Measurements from ENCODE around the gene HCFC1R1.

Gene HCFC1R1

DNA sequence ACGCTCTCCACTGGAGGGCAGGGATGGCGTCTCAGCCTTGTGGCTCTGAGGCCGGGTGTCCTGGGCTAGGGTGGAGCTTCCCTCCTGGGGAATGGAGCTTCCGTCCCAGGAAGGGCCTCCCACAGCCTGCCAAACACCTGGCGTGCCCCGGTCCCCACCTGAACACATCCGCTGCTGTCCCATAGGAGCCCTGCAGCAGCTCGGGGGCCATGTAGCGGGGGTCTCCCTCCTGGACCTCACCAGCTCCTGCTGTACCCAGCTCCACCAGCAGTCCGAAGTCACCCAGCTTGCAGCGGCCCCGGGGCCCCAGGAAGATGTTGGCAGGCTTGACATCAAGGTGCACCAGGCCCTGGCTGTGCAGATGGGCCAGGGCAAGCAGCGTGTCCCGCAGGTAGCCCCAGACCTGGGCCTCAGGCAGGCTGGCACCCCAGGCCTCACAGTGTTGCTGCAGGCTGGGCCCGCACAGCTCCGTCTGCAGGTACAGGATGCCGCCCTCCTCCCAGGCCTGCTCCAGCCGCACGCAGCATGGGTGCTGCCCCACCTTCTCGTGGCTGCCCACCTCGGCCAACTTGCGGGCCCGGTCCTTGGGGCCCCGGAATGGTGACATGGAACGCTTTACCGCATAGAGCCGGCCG is 48.5 kb downstream of the HCFC1R1 start:
- no peak for DNase-seq (ENCODE audit: low read depth)

DNA sequence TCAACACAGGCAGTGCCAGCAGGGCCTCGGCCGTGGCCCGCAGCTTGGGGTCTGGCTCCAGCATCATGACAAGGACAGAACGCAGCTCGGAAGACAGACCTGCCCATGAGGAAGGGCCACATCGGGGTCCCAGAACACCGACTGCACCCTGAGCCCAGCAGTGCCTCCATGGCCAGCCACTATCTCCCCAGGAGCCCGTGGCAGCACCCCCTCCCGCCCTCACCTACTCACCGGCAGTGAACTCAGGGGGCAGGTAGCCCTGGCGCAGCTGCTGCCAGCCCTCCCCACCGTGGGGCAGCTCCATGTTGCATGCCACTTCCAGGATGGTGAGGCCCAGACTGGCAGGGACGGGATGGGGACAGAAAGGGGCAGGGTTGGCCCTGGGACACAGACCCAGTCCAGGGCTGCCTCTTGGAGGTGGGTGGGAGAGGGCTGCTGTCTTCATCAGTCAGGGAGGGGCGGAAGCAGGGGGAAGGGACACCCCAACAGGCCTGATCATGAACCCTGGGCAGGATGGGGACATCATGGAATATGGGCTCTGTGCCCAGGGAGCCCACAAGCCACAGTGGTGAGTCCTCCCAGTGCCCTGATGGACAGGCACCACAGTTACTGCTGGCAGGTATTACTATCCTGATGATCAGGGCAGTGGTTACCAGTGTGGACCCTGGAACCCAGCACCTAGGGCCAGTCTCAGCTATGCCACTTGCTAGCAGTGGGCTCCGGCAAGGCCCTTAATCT is 49.3 kb downstream of the HCFC1R1 start:
- DNase-seq (ENCODE audit: low read depth), result no peak

DNA sequence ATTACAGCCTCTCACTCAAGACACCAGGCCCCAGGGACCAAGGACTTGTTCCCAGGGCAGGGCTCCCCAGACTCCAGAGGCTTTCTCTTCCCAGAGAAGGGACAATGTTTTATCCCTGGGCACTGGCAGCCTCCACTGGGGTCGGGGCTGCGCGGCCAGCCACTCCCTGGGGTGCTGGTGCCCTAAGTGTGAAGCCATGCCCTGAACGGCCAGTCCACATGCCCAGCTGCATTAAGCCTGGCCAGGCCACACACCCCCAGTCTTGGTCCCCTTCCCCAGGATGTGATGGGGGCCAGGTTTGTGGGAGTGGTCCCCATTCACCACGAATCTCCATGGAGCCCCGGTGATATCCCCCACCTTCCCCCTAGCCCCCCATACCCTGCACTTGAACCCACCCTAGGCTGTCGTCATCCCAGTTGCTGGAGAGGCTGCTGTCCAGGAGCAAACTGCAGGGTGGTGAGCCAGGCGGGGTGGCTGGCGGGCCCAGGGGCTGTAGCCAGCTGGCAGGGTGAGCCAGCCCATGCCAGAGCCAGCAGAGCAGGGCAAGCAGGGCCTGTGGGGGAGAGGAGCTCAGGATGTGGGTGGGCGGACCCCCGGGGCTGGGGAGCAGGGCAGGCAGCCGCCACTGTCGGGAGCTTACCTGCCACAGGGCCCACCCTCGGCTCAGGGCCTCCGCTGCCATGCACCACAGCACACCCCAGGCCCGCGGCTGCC is 50.0 kb downstream of the HCFC1R1 start:
- no peak for DNase-seq (ENCODE audit: low read depth)

DNA sequence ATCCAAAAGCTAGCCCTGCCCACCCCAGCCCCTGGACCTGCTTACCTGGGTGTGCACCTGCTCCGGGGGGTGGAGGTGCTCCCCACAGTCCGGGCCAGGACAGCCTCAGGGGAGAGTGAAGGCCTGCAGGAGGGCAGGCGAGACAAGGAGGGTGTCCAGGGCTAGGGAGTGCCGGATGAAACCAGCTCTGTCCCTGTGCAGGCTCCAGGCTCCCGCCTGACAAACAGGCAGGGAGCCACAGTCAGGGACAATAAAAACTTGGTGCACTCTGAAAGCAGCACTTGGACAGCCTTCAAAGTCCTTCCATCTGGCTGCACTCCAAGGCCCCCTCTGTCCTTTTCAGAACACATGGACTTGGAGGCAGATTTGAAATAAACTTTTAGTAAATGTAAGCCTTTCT is 50.6 kb downstream of the HCFC1R1 start:
- no peak for DNase-seq (ENCODE audit: low read depth)
